Airway epithelial cell (primary cell): ENCODE results near the gene HNF1B. TPM values are rescaled to one million over a fixed set of nuclear protein-coding genes. Genes with fewer than 3 reads are reported as not detected.

Source experiments
- total RNA-seq: library from RNA; depleted of rRNA; stranded (reverse); fragments of >200 nt; gene quantifications from 2 replicates; pipeline ENCODE4 v1.2.3, GENCODE V29; 2015

HNF1B gene, protein sequence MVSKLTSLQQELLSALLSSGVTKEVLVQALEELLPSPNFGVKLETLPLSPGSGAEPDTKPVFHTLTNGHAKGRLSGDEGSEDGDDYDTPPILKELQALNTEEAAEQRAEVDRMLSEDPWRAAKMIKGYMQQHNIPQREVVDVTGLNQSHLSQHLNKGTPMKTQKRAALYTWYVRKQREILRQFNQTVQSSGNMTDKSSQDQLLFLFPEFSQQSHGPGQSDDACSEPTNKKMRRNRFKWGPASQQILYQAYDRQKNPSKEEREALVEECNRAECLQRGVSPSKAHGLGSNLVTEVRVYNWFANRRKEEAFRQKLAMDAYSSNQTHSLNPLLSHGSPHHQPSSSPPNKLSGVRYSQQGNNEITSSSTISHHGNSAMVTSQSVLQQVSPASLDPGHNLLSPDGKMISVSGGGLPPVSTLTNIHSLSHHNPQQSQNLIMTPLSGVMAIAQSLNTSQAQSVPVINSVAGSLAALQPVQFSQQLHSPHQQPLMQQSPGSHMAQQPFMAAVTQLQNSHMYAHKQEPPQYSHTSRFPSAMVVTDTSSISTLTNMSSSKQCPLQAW
- 0.05 and 0.21 TPM in 2 replicates for total RNA-seq

DNA sequence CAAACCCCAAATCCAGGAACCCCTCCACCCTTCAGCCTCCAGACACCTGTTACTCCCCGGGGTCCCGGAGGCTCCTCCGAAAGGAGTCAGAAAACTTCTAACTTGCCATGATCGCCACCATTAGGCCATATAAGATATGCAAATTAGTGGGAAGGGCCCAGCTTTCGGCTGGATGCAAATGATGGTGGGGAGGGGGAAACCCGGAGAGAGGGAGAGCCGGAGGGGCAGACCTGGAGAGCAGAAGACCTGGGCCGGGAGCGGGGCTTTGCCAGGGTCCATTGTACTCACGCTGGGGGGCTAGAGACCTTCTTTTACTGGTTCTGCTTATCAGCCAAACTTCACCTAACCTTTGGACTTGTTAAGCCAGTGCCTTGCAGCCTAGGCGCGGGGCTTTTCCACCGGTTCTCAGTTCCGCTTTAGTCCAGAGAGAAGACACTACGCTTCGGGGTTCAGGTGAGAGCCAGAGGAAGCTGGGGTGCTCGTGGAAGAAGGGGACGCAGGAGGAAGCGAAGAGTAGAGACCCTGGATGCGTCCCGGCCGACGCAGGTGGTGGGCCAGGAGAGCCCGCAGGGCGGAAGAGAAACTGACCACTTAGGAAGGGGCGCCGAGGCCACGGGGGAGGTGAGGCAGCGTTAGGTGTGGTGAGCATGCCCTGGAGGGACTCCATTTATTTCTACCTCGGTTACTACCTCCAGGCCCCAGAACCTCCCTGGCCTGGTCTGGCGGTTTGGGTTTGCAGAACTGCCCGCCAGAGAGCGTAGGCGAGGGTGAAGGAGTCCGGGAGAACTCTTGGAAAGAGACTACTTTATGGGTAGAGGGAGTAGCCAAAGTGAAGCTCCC, at the start of gene HNF1B:
Gene HNF1B, minus strand, starts transcription at position 99 of the 840 bp plus-strand sequence. CDS start 175 bp downstream, outside the sequence.

DNA sequence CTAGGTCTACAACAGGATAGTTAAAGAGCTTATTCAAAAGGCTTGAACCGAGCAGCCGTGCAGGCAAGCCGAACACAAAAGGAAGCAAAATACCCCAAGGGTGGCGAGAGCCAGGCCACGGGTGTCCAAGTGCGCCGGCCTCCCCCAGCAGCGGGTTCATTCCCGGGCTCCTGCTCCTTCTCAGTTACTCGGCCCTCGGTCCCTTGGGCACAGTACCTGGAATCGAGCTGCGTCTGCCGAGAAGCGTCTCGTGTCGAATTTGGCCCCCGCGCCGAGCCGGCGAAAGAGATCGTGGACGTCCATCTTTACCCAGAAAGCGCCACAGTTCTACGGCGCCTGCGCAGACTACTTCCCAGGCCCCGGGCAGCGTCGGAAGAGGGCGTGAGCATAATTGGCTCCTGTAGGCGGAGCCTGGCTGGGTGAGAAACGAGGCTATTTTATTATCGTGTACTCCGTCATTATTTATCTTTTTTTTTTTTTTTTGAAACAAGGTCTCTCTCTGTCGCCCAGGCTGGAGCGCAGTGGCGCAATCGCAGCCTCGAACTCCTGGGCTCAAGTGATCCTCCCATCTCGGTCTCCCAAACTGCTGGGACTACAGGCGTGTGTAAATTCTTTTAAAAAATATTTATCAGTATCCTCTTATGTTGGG, 101.6 kb downstream of the HNF1B start, which contains the start of gene DDX52:
Gene DDX52, minus strand, starts transcription at position 329 of the 649 bp plus-strand sequence. Its CDS starts 26 bp downstream, at position 303.

Other genes with a start within 250 kb of the HNF1B start
- 7.7 and 8.8 TPM in 2 replicates for gene SYNRG, start 135.6 kb downstream of the HNF1B start, total RNA-seq
- gene DDX52, start 101.6 kb downstream of the HNF1B start, total RNA-seq = 15.5 and 21.2 TPM in 2 replicates
- not detected in 2 replicates for gene TBC1D3K, start 179.4 kb upstream of the HNF1B start, total RNA-seq
- gene TBC1D3L, start 244.0 kb upstream of the HNF1B start, total RNA-seq = 2.4 and 4.2 TPM in 2 replicates